HEK293 (cell line): ENCODE results near the gene TRIM69.

Experiments used
- CTCF ChIP-seq: fragments of 450-650 bp; formaldehyde crosslinking; IDR thresholded peaks from 2 replicates; pipeline ENCODE4 v1.5.1; 2016; ENCODE audit warnings: missing biosample characterization, missing genetic modification characterization
- FEZF1 ChIP-seq: fragments of 450-650 bp; formaldehyde crosslinking; IDR thresholded peaks from 2 replicates; pipeline ENCODE4 v1.5.1; 2016; ENCODE audit warnings: missing biosample characterization, missing genetic modification characterization
- MYNN ChIP-seq: fragments of 450-650 bp; formaldehyde crosslinking; IDR thresholded peaks from 2 replicates; pipeline ENCODE4 v1.5.1; 2016; ENCODE audit warnings: missing biosample characterization, missing genetic modification characterization, borderline replicate concordance
- REST ChIP-seq: fragments of 450-650 bp; formaldehyde crosslinking; IDR thresholded peaks from 2 replicates; pipeline ENCODE4 v1.5.1; 2016; ENCODE audit warnings: missing biosample characterization, missing genetic modification characterization
- ZNF19 ChIP-seq: fragments of 450-650 bp; formaldehyde crosslinking; IDR thresholded peaks from 2 replicates; pipeline ENCODE4; 2016; ENCODE audit warnings: missing biosample characterization, missing genetic modification characterization, low read depth
- ZNF214 ChIP-seq: fragments of 450-650 bp; formaldehyde crosslinking; IDR thresholded peaks from 2 replicates; pipeline ENCODE4 v1.5.1; 2017; ENCODE audit warnings: missing biosample characterization, mild to moderate bottlenecking, missing genetic modification characterization, borderline replicate concordance
- ZNF274 ChIP-seq, 2 experiments: fragments of 200-500 bp in 1 of 2; fragments of 450-650 bp in 1 of 2; sonication (Bioruptor generic) in 1 of 2; formaldehyde crosslinking in 1 of 2; IDR thresholded peaks; 2 replicates each; pipeline versions ENCODE4 v1.5.1 to v1.6.1; 2014 to 2016; ENCODE audit warnings: borderline replicate concordance in 1 of 2, inconsistent platforms in 1 of 2, low read length in 1 of 2, missing biosample characterization in 1 of 2, missing genetic modification characterization in 1 of 2
- ZNF350 ChIP-seq: fragments of 450-650 bp; formaldehyde crosslinking; IDR thresholded peaks from 2 replicates; pipeline ENCODE4 v1.5.0; 2017; ENCODE audit warnings: missing biosample characterization, mild to moderate bottlenecking, missing genetic modification characterization
- ZNF555 ChIP-seq: fragments of 450-650 bp; formaldehyde crosslinking; conservative IDR thresholded peaks from 2 replicates; pipeline ENCODE4 v1.5.1; 2017; ENCODE audit warnings: missing biosample characterization, mild to moderate bottlenecking, missing genetic modification characterization, inconsistent platforms

GRCh38 chr15:44716983-44717602 lies 19.2 kb upstream of the TRIM69 start:
- TF ChIP-seq CTCF (tag by site-specific recombination) (no peak), ZNF274 (IDR thresholded peaks at IDR 0.05; ENCODE audit: low read length) (no peak), ZNF274 (tag by site-specific recombination; IDR thresholded peaks at IDR 0.05; ENCODE audit: borderline replicate concordance) (no peak), ZNF350 (no peak), ZNF19 (tag by site-specific recombination) (no peak), ZNF555 (tag by site-specific recombination) (no peak), MYNN (no peak), REST (tag by site-specific recombination) (no peak), ZNF214 (tag by site-specific recombination) (no peak), FEZF1 (no peak)
